Measurements from ENCODE around the gene WDR36. TPM values are rescaled to one million over a fixed set of nuclear protein-coding genes. Genes with fewer than 3 reads are reported as not detected.

Gene WDR36
- total and polyA plus RNA-seq, 2 of the 4 experiments (the other 2 are of a cell fraction) = 11.9 to 87.8 TPM

GRCh38 chr5:111159845-111160244 lies 67.7 kb downstream of the WDR36 start:
- no peak overlapping the region for H4K8ac ChIP-seq (ENCODE audit: low read depth in 2 of 2, low read length in 2 of 2)
- no peak overlapping the region for H2BK15ac ChIP-seq (ENCODE audit: low read depth, low read length)
- no peak overlapping the region for H3K9ac ChIP-seq (ENCODE audit: low read depth, low read length)
- H3K9me1 ChIP-seq (ENCODE audit: insufficient read depth, low read length) = no peaks in the 10 kb centered on the region
- no peak overlapping the region for H3K56ac ChIP-seq (ENCODE audit: extremely low read depth, insufficient read depth, low read length)
- H4K91ac ChIP-seq (ENCODE audit: insufficient read depth, low read depth, low read length) = no peak overlapping the region
- H3K4ac ChIP-seq (ENCODE audit: low read depth, low read length) = no peak overlapping the region
- H3K27me3 ChIP-seq (ENCODE audit: control insufficient read depth, insufficient read depth, low read length) = no peaks in the 10 kb centered on the region
- H4K5ac ChIP-seq (ENCODE audit: low read depth, low read length) = no peak overlapping the region
- no peak overlapping the region for H3K4me3 ChIP-seq (ENCODE audit: insufficient read depth, low read depth, low read length)
- no peaks in the 10 kb centered on the region for H4K20me1 ChIP-seq (ENCODE audit: insufficient read depth, low read length)
- H2AK5ac ChIP-seq (ENCODE audit: low read depth, low read length) = no peak overlapping the region
- dilution Hi-C loops (cut with HindIII; ENCODE audit: low sequenced_read_pairs, unreplicated experiment) (no loop called here), in situ Hi-C loops (cut with MboI; ENCODE audit: low sequenced_read_pairs) (loop anchor here (10.0 kb wide), 2 partner anchors 305 to 985 kb away; no protein-coding TSS in a partner anchor), intact Hi-C loops (cut with micrococcal nuclease) (loop anchor here (5.0 kb wide), 3 partner anchors 302 to 367 kb away; no protein-coding TSS in a partner anchor)
- H2AK9ac ChIP-seq (replicated peaks; ENCODE audit: low read depth, low read length, poor library complexity) = no peak overlapping the region
- H3K4me1 ChIP-seq (ENCODE audit: control insufficient read depth, insufficient read depth, low read length) = no peaks in the 10 kb centered on the region
- ChIA-PET CTCF (interaction anchor here (0.9 to 1.8 kb wide), 2 partner anchors 301 to 391 kb away, joined by 3 to 4 read pairs; no protein-coding TSS in a partner anchor), POLR2A (ENCODE audit: unreplicated experiment) (no interaction called here)
- H2BK120ac ChIP-seq (ENCODE audit: low read depth, low read length) = no peak overlapping the region
- no peak overlapping the region for H2BK5ac ChIP-seq (ENCODE audit: low read depth, low read length, poor library complexity, severe bottlenecking)
- H3K36me3 ChIP-seq (ENCODE audit: control insufficient read depth, insufficient read depth, low read length) = no peaks in the 10 kb centered on the region
- H3K79me1 ChIP-seq (ENCODE audit: low read depth in 1 of 2, low read length in 2 of 2) = no peaks in the 10 kb centered on the region
- TF ChIP-seq RAD21 (IDR thresholded peaks at IDR 0.05; ENCODE audit: low read length) (no peak; the same call in 1 of the 2 replicates), CTCF (conservative IDR thresholded peaks at IDR 0.05; ENCODE audit: low read depth, low read length) (0 out of 2 replicates have a peak, but pooled peaks have one; percentile 15), MAZ (IDR thresholded peaks at IDR 0.05; ENCODE audit: borderline replicate concordance, low read depth, low read length) (no peak)
- H3K23ac ChIP-seq (ENCODE audit: low read depth, low read length) = no peak overlapping the region
- H3K18ac ChIP-seq (ENCODE audit: low read depth, low read length) = no peak overlapping the region
- DNase-seq (no peak), ATAC-seq (ENCODE audit: low read depth) (no peak)
- no TSS peak for BruUV-seq (replicated peaks)
- H3K9me3 ChIP-seq (ENCODE audit: control insufficient read depth, insufficient read depth, low read length) = no peaks in the 10 kb centered on the region
- H3K14ac ChIP-seq (replicated peaks; ENCODE audit: low read depth, low read length) = no peak overlapping the region
- H2BK20ac ChIP-seq (ENCODE audit: low read depth, low read length) = no peak overlapping the region
- WGBS, 2 experiments (ENCODE audit: extremely low coverage in 2 of 2, insufficient read length in 1 of 2) = no CpG with 5 or more reads among the region's 7 CpGs
- no peak overlapping the region for H3K27ac ChIP-seq (ENCODE audit: insufficient read depth, low read length)
- H2AFZ ChIP-seq (replicated peaks; ENCODE audit: low read length, poor library complexity) = peak overlapping the region; percentile 5
- H3K4me2 ChIP-seq (ENCODE audit: low read depth, low read length) = no peak overlapping the region

All from IMR-90 (cell line).